Body of pancreas (tissue), 4 donors: ENCODE data around the gene ARHGEF40. TPM values are rescaled to one million over a fixed set of nuclear protein-coding genes. Genes with fewer than 3 reads are reported as not detected.

Experiments
- ATAC-seq: fragments of 150-250 bp; one replicate; pipeline ENCODE4 v1.9.1; 2016
- DNase-seq, 4 donors: peaks; one replicate each; pipeline ENCODE4 v3.0.0-alpha.2; 2019
- H3K27ac ChIP-seq, 4 donors: fragments of 200-600 bp; sonication (generic); 1 replicate in 3 of 4; 2 replicates in 1 of 4; pipeline versions ENCODE4 v1.5.1 to v1.6.1; 2016 to 2019; ENCODE audit warnings: mild to moderate bottlenecking in 1 of 4, mixed read lengths in 1 of 4, moderate library complexity in 1 of 4
- H3K27me3 ChIP-seq, 2 donors: fragments of 200-600 bp; sonication (generic); one replicate each; pipeline ENCODE4 v1.6.0; 2016; ENCODE audit warnings: mild to moderate bottlenecking in 1 of 2
- H3K36me3 ChIP-seq, 2 donors: fragments of 200-600 bp; sonication (generic); replicated peaks in 1 of 2; 2 replicates each; pipeline ENCODE4 v1.5.1; 2016; ENCODE audit warnings: low read depth in 2 of 2; ENCODE audit not compliant: insufficient read depth in 1 of 2
- H3K4me1 ChIP-seq: fragments of 200-600 bp; sonication (generic); one replicate; pipeline ENCODE4 v1.6.0; 2016
- H3K4me3 ChIP-seq, 2 donors: fragments of 200-600 bp; sonication (generic); 1 replicate in 1 of 2; 2 replicates in 1 of 2; pipeline ENCODE4 v1.5.1; 2016 to 2019
- H3K9me3 ChIP-seq, 3 donors: fragments of 200-600 bp; sonication (generic); 1 replicate in 2 of 3; 2 replicates in 1 of 3; pipeline ENCODE4 v1.5.1; 2016
- POLR2A ChIP-seq, 3 donors: fragments of 450-650 bp; IDR thresholded peaks; one replicate each; pipeline ENCODE4 v1.6.1; 2016; ENCODE audit warnings: antibody characterized with exemption in 3 of 3, mild to moderate bottlenecking in 2 of 3
- WGBS, 2 donors: methylation state at CpG; one replicate each; pipeline ENCODE4 v1.1.5; 2017; 5-methylcytosine and 5-hydroxymethylcytosine counted together
- intact Hi-C: fragments of 100-400 bp; cut with DNase I; formaldehyde crosslinking; loops from one replicate; pipeline ENCODE4 v1.15.1; 2023
- total RNA-seq, 2 donors: library from RNA; depleted of rRNA; stranded (reverse); fragments of >200 nt; gene quantifications; one replicate each; pipeline ENCODE4 v1.1.0, GENCODE V29; 2016
- TF ChIP-seq, protein P1 (sequence below), 7 experiments: fragments of 450-650 bp in 4 of 7; fragments of 200-600 bp in 3 of 7; sonication (generic) in 3 of 7; IDR thresholded peaks; one replicate each; pipeline ENCODE4 v1.5.1; 2016 to 2019; ENCODE audit warnings: antibody characterized with exemption in 7 of 7

The ARHGEF40 gene
- total RNA-seq, 2 donors from 2014 or later, result 58.4 to 142 TPM

- peaks cover 17 to 30% of the 10 kb centered on the region in 2 donors for H3K36me3 ChIP-seq
Measured at GRCh38 chr14:21077672-21078071, 7.6 kb downstream of the ARHGEF40 start.

GRCh38 chr14:21078287-21078686 lies 8.2 kb downstream of the ARHGEF40 start:
- WGBS, 2 donors, result 90 to 91% methylated on average over 5 of the region's 5 CpGs
- H3K36me3 ChIP-seq, result peaks cover 17 to 31% of the 10 kb centered on the region in 2 donors

More at GRCh38 chr14:21077672-21078071, 7.6 kb downstream of the ARHGEF40 start:
- no peak overlapping the region for H3K27ac ChIP-seq
- ATAC-seq, result no peak
- H3K27me3 ChIP-seq, result no peaks in the 10 kb centered on the region
- no peaks in the 10 kb centered on the region for H3K9me3 ChIP-seq
- intact Hi-C loops, result no loop called here
- H3K4me3 ChIP-seq, result no peak overlapping the region
- TF ChIP-seq, protein P1, sequence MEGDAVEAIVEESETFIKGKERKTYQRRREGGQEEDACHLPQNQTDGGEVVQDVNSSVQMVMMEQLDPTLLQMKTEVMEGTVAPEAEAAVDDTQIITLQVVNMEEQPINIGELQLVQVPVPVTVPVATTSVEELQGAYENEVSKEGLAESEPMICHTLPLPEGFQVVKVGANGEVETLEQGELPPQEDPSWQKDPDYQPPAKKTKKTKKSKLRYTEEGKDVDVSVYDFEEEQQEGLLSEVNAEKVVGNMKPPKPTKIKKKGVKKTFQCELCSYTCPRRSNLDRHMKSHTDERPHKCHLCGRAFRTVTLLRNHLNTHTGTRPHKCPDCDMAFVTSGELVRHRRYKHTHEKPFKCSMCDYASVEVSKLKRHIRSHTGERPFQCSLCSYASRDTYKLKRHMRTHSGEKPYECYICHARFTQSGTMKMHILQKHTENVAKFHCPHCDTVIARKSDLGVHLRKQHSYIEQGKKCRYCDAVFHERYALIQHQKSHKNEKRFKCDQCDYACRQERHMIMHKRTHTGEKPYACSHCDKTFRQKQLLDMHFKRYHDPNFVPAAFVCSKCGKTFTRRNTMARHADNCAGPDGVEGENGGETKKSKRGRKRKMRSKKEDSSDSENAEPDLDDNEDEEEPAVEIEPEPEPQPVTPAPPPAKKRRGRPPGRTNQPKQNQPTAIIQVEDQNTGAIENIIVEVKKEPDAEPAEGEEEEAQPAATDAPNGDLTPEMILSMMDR (IDR thresholded peaks at IDR 0.05), result no peak
- TF ChIP-seq POLR2A (IDR thresholded peaks at IDR 0.05), result no peak
- H3K4me1 ChIP-seq, result peaks cover 5% of the 10 kb centered on the region
- no peak for DNase-seq
- WGBS, 2 donors, result 75 to 85% methylated on average over 2 of the region's 2 CpGs

DNA sequence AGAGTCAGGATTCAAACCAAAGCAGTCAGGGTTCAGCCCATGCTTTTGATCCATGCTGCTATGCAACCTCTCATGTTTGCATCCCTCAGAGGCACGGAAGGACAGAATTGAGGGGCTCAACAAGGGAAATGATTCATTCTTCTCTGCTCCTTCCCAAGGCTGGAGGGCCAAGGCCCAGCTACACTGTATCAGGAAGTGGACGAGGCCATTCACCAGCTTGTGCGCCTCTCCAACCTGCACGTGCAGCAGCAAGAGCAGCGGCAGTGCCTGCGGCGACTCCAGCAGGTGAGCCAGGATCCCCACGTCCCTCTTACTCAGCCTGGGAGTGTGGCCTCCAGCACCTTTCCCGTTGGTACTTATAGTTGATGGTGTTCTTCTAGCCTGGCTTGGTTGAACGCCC lies 8.6 kb downstream of the ARHGEF40 start:
- TF ChIP-seq, protein P1 (IDR thresholded peaks at IDR 0.05), result no peak
- TF ChIP-seq POLR2A (IDR thresholded peaks at IDR 0.05), result no peak
- H3K9me3 ChIP-seq, result no peaks in the 10 kb centered on the region
- intact Hi-C loops, result no loop called here
- peaks cover 17 to 31% of the 10 kb centered on the region in 2 donors for H3K36me3 ChIP-seq
- WGBS, 2 donors, result 77 to 87% methylated on average over 6 to 9 of the region's 10 CpGs
- no peak overlapping the region for H3K27ac ChIP-seq
- H3K4me3 ChIP-seq, result no peak overlapping the region
- DNase-seq (no peak), ATAC-seq (no peak)
- H3K27me3 ChIP-seq, result no peaks in the 10 kb centered on the region
- no peaks in the 10 kb centered on the region for H3K4me1 ChIP-seq

More at GRCh38 chr14:21078287-21078686, 8.2 kb downstream of the ARHGEF40 start:
- Histone ChIP-seq H3K4me3 (no peak overlapping the region), H3K27me3 (no peaks in the 10 kb centered on the region), H3K9me3 (no peaks in the 10 kb centered on the region), H3K27ac (no peak overlapping the region), H3K4me1 (no peaks in the 10 kb centered on the region)
- DNase-seq (no peak), ATAC-seq (no peak)
- TF ChIP-seq, protein P1 (IDR thresholded peaks at IDR 0.05), result no peak
- TF ChIP-seq POLR2A (IDR thresholded peaks at IDR 0.05), result no peak
- intact Hi-C loops, result no loop called here

GRCh38 chr14:21081521-21082142 lies 11.5 kb downstream of the ARHGEF40 start:
- Histone ChIP-seq H3K27ac (no peak overlapping the region), H3K27me3 (no peaks in the 10 kb centered on the region), H3K4me1 (no peaks in the 10 kb centered on the region), H3K4me3 (no peak overlapping the region), H3K9me3 (no peaks in the 10 kb centered on the region), H3K36me3 (peaks cover 17 to 32% of the 10 kb centered on the region in 2 donors)
- no peak for ATAC-seq
- 92 to 93% methylated on average over 11 to 22 of the region's 30 CpGs for WGBS, 2 donors
- intact Hi-C loops, result no loop called here
- no peak for DNase-seq
- no peak for TF ChIP-seq POLR2A (IDR thresholded peaks at IDR 0.05)
- TF ChIP-seq, protein P1 (IDR thresholded peaks at IDR 0.05), result no peak
